Head of caudate nucleus (tissue), 42 donors: ENCODE measurements around the gene COA1.
"Not testable (repeated sequence)": the region's sequence is repeated elsewhere in the genome, so short reads cannot be mapped to it uniquely, and the experiment has no call there.

Experiments
- DNase-seq, 42 donors: peaks; one replicate each; pipeline versions ENCODE4 v3.0.0 to v3.0.0-alpha.2; 2020 to 2021; ENCODE audit warnings: mixed read lengths in 7 of 42
- intact Hi-C: fragments of 100-400 bp; cut with DNase I; formaldehyde crosslinking; loops from one replicate; pipeline ENCODE4 v1.15.0; 2022

COA1 gene

DNA sequence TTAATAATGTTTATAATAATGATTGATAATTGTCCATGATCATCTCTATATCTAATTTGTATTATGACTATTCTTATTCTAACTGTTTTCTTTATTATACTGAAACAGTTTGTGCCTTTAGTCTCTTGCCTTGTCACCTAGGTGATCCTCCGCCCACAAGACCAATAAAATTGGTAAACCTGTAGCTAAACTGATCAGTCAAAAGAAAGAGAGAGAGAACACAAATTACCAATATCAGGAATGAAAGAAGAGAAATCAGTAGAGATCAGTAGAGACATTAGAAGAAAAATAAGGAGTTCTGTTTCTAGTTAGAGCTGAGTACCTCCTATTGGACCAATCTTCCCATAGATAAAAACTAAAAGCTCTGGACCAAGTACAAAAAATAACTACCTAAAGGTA lies 6.1 kb upstream of the COA1 start:
- intact Hi-C loops = loop anchor here (10.0 kb wide), 1 partner anchor 99 kb away; no protein-coding TSS in a partner anchor
- DNase-seq = no peak

DNA sequence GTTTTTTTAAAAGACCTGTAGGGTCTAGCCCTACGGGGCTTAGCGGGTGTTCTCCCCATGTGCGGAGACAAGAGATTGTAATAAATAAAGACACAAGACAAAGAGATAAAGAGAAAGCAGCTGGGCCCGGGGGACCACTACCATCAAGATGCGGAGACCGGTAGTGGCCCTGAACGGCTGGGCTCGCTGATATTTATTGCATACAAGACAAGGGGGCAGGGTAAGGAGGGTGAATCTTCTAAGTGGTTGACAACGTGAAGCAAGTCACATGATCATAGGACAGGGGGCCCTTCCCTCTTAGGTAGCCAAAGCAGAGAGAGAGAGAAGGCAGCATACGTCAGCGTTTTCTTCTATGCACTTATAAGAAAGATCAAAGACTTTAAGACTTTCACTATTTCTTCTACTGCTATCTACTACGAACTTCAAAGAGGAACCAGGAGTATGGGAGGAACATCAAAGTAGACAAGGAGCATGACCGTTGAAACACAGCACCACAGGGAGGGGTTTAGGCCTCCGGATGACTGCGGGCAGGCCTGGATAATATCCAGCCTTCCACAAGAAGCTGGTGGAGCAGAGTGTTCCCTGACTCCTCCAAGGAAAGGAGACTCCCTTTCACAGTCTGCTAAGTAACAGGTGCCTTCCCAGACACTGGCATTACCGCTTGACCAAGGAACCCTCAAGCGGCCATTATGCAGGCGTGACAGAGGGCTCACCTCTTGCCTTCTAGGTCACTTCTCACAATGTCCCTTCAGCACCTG lies 5.4 kb upstream of the COA1 start:
- not testable (repeated sequence) for DNase-seq
- intact Hi-C loops = loop anchor here (10.0 kb wide), 1 partner anchor 100 kb away; no protein-coding TSS in a partner anchor

DNA sequence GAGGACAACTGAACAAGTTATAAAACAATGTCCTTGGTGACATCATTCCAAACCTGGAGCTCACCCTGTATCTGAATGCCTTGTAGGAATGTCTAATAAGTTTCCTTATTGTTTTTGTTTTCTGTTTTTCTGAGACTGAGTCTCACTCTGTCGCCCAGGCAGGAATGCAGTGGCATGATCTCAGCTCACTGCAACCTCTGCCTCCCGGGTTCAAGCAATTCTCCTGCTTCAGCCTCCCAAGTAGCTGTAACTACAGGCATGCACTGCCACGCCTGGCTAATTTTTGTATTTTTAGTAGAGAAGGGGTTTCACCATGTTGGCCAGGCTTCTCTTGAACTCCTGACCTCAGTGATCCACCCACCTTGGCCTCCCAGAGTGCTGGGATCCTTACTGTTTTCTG lies 2.2 kb upstream of the COA1 start:
- not testable (repeated sequence) for DNase-seq
- intact Hi-C loops = loop anchor here (10.0 kb wide), 1 partner anchor 103 kb away; no protein-coding TSS in a partner anchor

DNA sequence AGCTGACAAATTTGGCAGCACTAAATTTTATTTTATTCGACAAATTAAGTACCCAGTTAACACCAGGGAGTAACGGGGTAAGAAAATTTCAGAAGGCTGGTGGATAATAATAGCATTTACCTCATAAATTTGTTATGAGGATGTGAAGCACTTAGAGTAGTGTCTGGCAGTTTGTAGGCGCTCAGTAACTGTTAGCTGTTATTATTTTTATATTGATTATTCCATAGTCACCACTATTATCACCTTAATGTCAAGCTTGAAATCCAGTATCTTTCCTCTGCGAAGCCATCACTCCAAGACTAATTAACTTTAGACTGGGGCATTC lies 563 bp upstream of the COA1 start:
- intact Hi-C loops = loop anchor here (10.0 kb wide), 2 partner anchors 105 to 785 kb away; no protein-coding TSS in a partner anchor

DNA sequence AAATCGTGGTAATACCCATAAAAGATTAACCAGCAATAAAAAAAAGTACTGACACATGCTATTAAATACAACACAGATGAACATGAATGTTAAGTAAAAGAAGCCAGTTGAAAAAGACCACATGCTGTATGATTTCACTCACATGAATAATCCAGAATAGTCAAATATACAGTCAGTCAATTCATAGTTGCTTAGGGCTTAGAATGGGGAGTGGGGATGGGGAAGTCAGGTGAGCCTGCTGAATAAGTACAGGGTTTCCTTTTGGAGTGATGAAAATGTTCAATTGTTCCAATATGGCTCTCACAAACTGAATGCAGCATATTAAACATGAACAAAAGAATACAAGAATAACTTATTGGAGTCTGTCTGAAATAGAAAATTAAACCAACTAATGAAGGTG lies 1.8 kb downstream of the COA1 start:
- intact Hi-C loops = loop anchor here (10.0 kb wide), 1 partner anchor 783 kb away; no protein-coding TSS in a partner anchor
- DNase-seq = no peak

More for the DNA sequence above, 563 bp upstream of the COA1 start:
- no peak for DNase-seq

DNA sequence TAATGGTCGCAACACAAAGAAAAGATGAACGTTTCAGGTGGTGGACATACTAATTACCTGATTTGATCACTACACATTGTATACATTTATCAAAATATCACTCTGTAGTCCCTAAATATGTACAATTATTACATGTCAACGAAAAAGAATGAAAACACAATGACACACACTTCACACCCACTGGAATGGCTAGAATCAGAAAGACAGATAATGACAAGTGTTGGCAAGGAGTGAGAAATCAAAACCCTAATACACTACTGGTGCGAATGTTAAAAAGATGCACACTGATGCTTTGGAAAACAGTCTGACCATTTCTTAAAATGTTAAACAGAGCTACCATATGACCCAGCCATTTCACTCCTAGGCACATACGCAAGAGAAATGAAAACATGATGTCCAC lies 2.3 kb downstream of the COA1 start:
- DNase-seq = no peak
- intact Hi-C loops = loop anchor here (10.0 kb wide), 1 partner anchor 782 kb away; no protein-coding TSS in a partner anchor

DNA sequence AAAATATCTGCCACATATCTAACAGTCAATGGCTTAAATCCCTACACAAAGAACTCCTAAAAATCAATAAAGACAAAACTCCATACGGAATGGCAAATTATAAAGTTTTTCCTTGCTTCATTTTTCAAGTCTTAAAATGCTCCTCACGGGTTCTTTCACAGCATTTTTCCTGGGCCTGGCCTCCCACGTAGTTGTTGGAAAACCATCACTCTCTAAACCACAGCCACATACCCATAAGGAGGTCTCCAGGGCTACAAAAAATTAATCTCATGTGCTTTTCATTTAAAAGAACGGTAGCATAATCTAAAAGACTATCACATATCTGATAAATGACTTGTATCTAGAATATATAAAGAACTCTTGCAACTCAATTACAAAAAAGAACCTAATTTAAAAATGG lies 2.9 kb downstream of the COA1 start:
- DNase-seq = no peak
- intact Hi-C loops = loop anchor here (10.0 kb wide), 1 partner anchor 782 kb away; no protein-coding TSS in a partner anchor

DNA sequence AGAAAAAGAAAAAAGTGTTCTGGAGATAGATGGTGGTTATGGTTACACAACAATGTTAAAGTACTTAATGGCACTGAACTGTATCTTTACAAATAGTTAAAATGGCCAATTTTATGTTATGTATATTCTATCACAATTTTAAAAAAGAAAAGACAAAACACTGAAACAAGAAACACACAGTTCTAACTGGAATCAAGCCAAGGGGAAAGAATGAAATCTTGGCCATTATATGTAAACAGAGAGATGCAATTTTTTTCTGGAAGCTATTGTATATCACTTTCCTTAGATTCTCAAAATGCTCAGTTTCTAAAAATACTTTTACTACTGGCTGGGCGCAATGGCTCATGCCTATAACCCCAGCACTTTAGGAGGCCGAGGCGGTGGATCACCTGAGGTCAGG lies 4.1 kb downstream of the COA1 start:
- DNase-seq = no peak
- intact Hi-C loops = loop anchor here (10.0 kb wide), 1 partner anchor 780 kb away; no protein-coding TSS in a partner anchor

DNA sequence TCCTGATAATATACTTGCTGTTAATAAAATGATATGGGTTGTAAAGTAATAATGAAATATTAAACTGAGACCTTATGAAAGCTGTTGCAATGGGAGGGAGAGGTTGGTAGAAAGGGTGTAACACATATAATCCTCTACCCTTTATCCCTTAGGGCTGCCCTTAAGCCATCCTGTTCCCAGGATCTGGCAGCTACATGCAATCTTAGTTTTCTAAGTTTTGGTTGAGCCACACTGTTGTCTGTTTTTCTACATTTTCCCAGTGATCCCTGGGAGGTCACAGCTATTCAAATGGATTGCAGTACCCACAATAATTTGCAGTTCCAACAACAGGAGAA lies 6.3 kb downstream of the COA1 start:
- intact Hi-C loops = loop anchor here (10.0 kb wide), 1 partner anchor 778 kb away; no protein-coding TSS in a partner anchor

DNA sequence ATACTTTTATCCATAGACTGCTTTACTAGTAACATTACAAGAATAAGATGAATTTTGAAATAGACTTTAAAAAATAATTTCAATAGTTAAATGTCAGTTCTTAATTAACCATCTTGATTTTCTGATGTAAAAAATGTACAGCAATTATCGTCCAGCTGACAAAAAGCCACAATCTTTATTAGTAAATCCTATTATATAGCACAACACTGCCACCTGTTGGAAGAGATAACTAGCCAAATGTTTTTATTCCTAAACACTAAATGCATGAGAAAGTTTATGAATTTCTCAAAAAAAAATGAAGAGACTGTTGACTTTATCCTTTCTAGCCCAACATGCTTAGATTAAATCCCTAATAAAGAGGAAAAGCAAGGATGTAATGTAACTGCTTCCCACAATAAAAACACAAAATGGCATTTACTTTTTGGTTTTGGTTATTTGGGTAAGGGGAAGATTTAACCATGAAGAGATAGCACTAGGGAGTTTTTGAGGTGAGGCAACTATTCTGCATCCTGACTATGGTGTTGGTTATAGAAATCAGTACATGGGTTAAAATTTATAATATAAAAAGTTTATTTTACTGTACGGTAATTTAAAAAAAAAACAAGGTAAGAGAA lies 8.0 kb downstream of the COA1 start:
- intact Hi-C loops = loop anchor here (10.0 kb wide), 1 partner anchor 776 kb away; no protein-coding TSS in a partner anchor
- DNase-seq = peak in 4 of 42 donors; percentile 7 to 39 (median 20)

More for the DNA sequence above, 6.3 kb downstream of the COA1 start:
- no peak for DNase-seq

DNA sequence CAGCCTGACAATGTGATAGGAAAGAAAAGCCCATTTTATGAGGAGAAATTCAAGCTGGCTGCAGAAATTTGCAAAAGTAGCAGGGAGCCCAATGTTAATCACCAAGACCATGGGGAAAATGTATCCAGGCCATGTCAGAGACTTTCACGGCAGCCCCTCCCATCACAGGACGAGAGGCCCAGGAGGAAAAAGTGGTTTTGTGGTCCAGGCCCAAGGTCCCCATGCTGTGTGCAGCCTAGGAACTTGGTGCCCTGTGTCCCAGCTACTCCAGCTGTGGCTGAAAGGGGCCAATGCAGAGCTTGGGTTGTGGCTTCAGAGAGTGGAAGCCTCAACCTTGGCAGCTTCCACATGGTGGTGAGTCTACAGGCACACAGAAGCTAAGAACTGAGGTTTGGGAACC lies 12.7 kb downstream of the COA1 start:
- intact Hi-C loops = no loop called here
- DNase-seq = no peak

DNA sequence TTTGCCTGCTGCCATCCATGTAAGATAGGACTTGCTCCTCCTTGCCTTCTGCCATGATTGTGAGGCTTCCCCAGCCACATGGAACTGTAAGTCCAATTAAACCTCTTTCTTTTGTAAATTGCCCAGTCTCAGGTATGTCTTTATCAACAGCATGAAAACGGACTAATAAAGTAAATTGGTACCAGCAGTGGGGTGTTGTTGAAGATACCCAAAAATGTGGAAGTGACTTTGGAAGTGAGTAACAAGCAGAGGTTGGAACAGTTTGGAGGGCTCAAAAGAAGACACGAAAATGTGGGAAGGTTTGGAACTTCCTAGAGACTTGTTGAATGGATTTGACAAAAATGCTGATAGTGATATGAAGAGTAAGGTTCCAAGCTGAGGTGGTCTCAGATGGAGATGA lies 13.4 kb downstream of the COA1 start:
- DNase-seq, intact Hi-C loops: not testable (repeated sequence)

DNA sequence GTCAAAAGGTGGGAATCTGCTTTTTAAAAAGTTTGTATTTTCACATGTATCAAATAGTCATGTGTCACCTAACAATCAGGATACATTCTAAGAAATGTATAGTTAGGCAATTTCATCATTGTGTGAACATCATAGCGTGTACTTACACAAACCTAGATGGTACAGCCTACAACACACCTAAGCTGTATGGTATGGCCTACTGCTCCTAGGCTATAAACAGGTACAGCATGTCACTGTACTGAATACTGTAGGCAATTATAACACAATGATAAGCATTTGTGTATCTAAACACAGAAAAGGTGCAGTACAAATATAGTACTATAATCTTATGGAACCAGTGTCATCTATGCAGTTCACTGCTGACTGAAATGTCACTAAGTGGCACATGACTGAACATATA lies 17.8 kb downstream of the COA1 start:
- DNase-seq = no peak
- intact Hi-C loops = no loop called here

DNA sequence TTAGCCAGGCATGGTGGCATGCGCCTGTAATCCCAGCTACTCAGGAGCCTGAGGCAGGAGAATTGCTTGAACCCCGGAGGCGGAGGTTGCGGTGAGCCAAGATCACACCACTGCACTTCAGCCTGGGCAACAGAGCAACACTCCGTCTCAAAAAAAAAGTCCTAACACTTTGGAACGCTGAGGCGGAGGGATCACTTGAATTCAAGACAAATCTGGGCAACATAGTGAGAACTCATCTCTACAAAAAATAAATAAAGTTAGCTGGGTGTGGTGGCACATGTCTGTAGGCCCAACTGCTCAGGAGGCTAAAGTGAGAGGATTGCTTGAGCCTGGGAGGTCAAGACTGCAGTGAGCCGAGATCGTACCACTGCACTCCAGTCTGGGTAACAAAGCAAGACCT lies 21.3 kb downstream of the COA1 start:
- intact Hi-C loops, DNase-seq: not testable (repeated sequence)

DNA sequence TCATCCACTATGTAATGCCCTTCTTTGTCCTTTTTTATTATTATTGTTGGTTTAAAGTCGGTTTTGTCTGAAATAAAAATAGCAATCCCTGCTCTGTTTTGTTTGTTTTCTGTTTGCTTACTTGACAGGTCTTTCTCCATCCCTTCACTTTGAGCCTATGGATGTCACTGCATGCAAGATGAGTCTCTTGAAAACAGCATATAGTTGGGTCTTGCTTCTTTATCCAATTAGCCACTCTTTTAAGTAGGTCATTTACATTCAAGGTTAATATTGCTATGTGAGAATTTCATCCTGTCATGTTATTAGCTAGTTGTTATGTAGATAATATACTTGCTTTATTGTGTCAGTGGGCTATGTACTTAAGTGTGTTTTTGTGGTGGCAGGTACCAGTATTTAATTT lies 25.8 kb downstream of the COA1 start:
- no peak for DNase-seq

DNA sequence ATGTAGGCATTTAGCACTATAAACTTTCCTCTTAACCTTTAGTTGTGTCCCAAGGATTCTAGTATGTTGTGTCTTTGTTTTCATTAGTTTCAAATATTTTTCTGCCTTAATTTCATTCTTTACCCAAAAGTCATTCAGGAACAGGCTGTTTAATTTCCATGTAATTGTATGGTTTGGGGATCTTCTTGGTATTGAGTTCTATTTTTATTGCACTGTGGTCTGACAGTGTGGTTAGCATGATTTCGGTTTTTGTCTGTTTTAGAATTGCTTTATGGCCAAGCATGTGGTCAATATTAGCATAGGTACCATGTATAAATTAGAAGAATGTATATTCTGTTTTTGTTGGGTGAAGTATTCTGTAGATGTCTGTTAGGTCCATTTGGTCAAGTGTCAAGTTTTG lies 26.3 kb downstream of the COA1 start:
- intact Hi-C loops = no loop called here
- no peak for DNase-seq

More for the DNA sequence above, 25.8 kb downstream of the COA1 start:
- intact Hi-C loops = no loop called here

DNA sequence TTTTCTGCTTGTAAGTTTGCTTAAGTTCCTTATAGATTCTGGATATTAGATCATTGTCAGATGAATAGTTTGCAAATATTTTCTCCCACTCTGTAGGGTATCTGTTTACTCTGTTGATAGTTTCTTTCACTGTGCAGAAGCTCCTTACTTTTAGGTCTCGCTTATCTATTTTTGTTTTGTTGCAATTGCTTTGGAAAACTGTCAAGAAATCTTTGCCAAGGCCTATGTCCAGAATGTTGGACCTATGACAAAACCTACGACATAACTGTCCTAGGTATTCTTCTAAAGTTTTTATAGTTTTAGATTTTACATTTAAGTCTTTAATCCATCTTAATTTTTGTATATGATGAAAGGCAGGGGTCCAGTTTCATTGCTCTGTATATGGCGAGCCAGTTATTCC lies 27.4 kb downstream of the COA1 start:
- intact Hi-C loops = no loop called here
- DNase-seq = no peak

DNA sequence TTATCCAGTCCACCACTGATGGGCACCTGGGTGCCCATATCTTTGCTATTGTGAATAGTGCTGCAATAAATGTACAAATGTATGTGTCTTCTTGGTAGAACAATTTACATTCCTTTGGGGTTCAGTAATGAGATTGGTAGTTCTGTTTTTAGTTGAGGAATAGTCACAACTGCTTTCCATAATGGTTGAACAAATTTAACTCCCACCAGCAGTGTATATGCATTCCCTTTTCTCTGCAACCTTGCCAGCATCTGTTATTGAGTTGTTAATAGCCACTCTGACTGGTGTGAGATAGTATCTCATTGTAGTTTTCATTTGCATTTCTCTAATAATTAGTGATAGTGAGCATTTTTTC lies 27.8 kb downstream of the COA1 start:
- intact Hi-C loops = no loop called here
- no peak for DNase-seq

DNA sequence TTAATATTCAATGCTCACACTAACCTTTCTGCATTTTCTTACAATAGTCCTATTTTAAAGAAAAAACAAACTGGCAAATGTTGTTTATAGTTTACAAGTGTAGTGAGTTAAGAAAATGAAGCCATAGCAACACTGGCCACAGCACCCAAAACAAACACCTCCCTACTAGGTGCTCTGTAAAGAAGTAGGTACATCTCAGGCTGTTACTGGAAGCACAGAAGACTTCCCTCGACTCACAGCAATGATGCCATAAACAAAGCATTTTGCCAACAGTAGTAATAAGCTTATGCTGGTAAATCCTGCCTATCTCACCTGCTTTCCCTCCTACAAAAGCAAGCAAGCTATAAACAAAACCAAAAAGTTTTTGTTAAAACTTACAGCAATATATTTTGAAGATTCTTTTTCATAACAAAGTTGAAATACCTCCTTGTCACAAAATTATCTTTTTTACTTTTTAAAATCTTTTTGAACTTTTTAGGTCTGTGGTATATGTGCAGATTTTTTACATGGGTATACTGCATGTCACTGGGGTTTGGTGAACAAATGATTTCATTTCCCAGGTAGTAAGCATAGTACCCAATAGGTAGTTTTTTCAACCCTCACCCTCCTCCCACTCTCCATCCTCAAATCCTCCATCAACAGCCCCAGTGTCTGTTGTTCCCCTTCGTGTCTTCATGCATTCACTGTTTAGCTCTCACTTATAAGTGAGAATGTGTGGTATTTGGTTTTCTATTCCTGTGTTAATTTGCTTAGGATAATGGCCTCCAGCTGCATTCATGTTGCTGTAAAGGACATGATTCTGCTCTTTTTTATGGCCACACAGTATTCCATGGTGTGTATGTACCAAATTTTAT lies 28.4 kb downstream of the COA1 start:
- no peak for DNase-seq
- intact Hi-C loops = loop anchor here (1.0 kb wide), 1 partner anchor 118 kb away; the partner anchor contains the start of gene STK17A
